ENCODE measurements around the gene CCDC142. TPM values are rescaled to one million over a fixed set of nuclear protein-coding genes. Genes with fewer than 3 reads are reported as not detected.

The CCDC142 gene, protein sequence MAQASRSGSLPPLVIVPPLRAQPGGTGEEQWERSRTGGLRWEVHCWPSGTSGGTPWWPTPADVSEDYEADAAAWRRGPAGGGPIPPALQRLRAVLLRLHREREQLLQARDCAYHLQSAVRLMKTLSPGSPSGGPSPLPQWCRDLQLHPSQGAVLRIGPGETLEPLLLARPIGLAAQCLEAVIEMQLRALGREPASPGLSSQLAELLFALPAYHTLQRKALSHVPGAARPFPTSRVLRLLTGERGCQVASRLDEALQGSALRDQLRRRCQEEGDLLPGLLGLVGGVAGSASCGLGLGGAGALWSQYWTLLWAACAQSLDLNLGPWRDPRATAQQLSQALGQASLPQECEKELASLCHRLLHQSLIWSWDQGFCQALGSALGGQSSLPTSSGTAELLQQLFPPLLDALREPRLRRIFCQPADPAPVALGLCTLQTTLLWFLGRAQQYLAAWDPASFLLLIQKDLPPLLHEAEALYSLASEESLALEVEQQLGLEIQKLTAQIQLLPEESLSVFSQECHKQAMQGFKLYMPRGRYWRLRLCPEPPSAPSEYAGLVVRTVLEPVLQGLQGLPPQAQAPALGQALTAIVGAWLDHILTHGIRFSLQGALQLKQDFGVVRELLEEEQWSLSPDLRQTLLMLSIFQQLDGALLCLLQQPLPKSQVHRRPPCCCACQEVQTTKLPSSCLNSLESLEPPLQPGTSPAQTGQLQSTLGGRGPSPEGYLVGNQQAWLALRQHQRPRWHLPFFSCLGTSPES
- total RNA-seq (10 to 100 TPM; 29.4 to 30.2 TPM), polyA plus RNA-seq (ENCODE audit: insufficient read depth, low read depth, low replicate concordance) (15.5 TPM)
- long read RNA-seq, donor 1 = 0 reads
- long read RNA-seq, donor 2 = 0 reads

DNA sequence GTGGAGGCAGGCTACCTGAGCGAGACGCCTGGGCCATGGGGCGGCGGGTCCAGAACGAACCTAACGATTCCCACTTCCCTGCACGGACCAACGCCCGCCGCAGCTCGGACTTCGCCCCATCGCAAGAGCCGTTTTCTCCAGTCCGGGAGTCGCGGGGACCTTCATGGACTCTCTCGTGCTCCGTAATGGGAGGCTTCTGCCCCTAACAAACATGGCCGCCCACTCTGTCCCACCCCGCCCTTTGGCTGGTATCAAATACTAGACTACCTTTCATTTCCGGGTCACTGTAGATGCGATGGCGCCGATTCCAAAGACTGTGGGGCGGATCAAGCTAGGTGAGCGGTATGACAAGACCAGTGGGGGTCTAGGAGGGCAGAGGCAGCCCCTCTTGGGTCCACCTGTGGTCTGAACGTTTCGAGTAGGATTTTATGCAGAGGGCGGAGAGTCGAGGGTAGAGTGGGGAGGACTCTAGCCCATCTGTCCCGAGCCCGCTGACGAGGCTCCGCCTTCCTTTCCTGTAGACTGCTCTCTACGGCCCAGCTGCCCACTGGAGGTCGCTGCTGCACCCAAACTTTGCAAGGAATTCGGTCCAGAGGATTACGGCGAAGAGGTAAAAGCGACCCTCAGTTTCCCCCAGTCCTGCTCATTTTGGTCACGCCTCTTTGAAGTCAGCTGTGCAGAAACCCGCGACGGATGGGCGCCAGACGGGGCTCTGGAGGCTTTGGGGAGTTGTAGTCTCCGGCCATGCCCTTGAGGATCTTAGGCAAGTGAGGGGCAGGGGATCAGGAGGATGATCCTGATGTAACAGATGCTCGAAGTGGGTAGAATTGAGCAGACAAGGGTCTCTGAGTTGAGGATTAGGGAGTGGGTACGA, at the start of gene CCDC142, which contains the start of gene TTC31:
CCDC142 (minus strand) TSS at position 198 of the 874 bp plus-strand sequence; CDS start at position 37, 161 bp downstream.
TTC31 (plus strand) TSS at position 281 of the 874 bp plus-strand sequence; CDS start at position 296, 15 bp downstream.
- H3K27me3 ChIP-seq = no peaks in the 10 kb centered on the region
- 0% methylated on average over 45 to 50 of the region's 50 CpGs for WGBS, 2 donors
- DNase-seq = peak; percentile 98
- H3K4me1 ChIP-seq = peaks cover 20% of the 10 kb centered on the region
- peak within 1 kb of the TSS; percentile 87 to 90 for H3K4me3 ChIP-seq
- intact Hi-C loops (cut with DNase I; ENCODE audit: low total_unique reads) = loop anchor here (10.0 kb wide), 1 partner anchor 102 kb away; no protein-coding TSS in a partner anchor
- no peaks in the 10 kb centered on the region for H3K9me3 ChIP-seq
- TF ChIP-seq, protein P1, sequence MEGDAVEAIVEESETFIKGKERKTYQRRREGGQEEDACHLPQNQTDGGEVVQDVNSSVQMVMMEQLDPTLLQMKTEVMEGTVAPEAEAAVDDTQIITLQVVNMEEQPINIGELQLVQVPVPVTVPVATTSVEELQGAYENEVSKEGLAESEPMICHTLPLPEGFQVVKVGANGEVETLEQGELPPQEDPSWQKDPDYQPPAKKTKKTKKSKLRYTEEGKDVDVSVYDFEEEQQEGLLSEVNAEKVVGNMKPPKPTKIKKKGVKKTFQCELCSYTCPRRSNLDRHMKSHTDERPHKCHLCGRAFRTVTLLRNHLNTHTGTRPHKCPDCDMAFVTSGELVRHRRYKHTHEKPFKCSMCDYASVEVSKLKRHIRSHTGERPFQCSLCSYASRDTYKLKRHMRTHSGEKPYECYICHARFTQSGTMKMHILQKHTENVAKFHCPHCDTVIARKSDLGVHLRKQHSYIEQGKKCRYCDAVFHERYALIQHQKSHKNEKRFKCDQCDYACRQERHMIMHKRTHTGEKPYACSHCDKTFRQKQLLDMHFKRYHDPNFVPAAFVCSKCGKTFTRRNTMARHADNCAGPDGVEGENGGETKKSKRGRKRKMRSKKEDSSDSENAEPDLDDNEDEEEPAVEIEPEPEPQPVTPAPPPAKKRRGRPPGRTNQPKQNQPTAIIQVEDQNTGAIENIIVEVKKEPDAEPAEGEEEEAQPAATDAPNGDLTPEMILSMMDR (IDR thresholded peaks at IDR 0.05) = peak; percentile 69 to 88 (median 71)
- TF ChIP-seq POLR2A (IDR thresholded peaks at IDR 0.05) = no peak
- no peaks in the 10 kb centered on the region for H3K36me3 ChIP-seq (ENCODE audit: low read depth, missing control alignments)
- peak within 1 kb of the TSS; percentile 85 to 93 for H3K27ac ChIP-seq

DNA sequence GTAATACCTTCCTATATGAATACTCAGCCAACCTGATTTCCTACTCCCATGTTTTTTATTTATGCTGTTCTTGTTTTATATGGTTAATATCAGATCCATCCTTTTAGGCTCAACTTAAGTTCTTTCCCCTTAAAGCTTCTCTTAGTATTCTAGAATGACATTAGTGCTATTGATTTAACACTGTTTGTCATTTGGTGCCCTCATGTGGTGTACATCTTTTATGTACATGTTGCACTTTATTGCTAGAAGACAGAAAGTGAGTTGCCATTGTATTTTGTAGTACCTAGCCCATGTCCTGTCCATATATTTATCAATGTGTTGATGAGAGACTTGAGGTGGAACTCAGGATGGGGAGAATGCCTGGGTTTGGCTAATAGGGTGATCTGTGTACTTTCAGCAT, 49.4 kb upstream of the CCDC142 start:
- DNase-seq = no peak
- H3K4me1 ChIP-seq = peaks cover 16% of the 10 kb centered on the region
- no peak overlapping the region for H3K4me3 ChIP-seq
- no peaks in the 10 kb centered on the region for H3K36me3 ChIP-seq (ENCODE audit: low read depth, missing control alignments)
- no peak overlapping the region for H3K27ac ChIP-seq
- intact Hi-C loops (cut with DNase I; ENCODE audit: low total_unique reads) = no loop called here
- H3K27me3 ChIP-seq = no peaks in the 10 kb centered on the region
- TF ChIP-seq, protein P1 (IDR thresholded peaks at IDR 0.05) = no peak
- no peak for TF ChIP-seq POLR2A (IDR thresholded peaks at IDR 0.05)
- no peaks in the 10 kb centered on the region for H3K9me3 ChIP-seq

DNA sequence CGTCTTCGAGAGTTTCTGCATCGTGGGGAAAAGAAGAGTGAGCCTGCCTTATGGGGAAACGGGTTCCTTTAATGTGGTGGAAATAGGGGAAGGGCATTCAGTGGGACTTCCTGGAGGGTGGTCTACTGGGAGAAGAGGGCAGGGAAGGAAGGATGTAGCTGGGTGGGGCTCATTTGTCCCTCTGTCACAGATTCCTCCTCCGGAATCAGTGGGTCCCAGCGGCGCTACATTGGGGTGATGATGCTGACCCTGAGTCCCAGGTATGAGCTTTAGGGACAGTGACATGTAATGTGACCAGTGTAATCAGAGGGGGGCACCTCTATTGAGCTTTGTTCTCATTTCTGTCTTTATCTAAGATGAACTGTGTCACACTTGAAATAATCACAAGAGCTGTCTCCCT, 48.9 kb upstream of the CCDC142 start:
- TF ChIP-seq, protein P1 (IDR thresholded peaks at IDR 0.05) = no peak
- TF ChIP-seq POLR2A (IDR thresholded peaks at IDR 0.05) = no peak
- no peak for DNase-seq
- Histone ChIP-seq H3K27me3 (no peaks in the 10 kb centered on the region), H3K4me3 (no peak overlapping the region), H3K36me3 (ENCODE audit: low read depth, missing control alignments) (no peaks in the 10 kb centered on the region), H3K27ac (no peak overlapping the region), H3K4me1 (peaks cover 16% of the 10 kb centered on the region), H3K9me3 (no peaks in the 10 kb centered on the region)
- WGBS, 2 donors = 74 to 89% methylated on average over 5 to 7 of the region's 7 CpGs
- intact Hi-C loops (cut with DNase I; ENCODE audit: low total_unique reads) = no loop called here

All from testis (tissue), 5 donors.